DOHH2 (cell line): ENCODE results near the gene ALKBH3.

Experiments
- H3F3A ChIP-seq: fragments of 200-600 bp; sonication (generic), shearing (Covaris generic); 2 replicates; pipeline ENCODE4 v1.6.0; 2016; ENCODE audit warnings: antibody characterized with exemption, mild to moderate bottlenecking; ENCODE audit not compliant: control insufficient read depth, insufficient read depth
- H3K27ac ChIP-seq: fragments of 200-600 bp; sonication (generic); 2 replicates; pipeline ENCODE4 v1.5.1; 2014; ENCODE audit warnings: low read depth, mild to moderate bottlenecking, low read length, moderate library complexity
- H3K27me3 ChIP-seq: fragments of 200-600 bp; sonication (generic); 2 replicates; pipeline ENCODE4 v1.6.1; 2014; ENCODE audit warnings: mild to moderate bottlenecking, low read length, mixed read lengths; ENCODE audit not compliant: control insufficient read depth
- H3K36me3 ChIP-seq: fragments of 200-600 bp; sonication (generic); 2 replicates; pipeline ENCODE4 v1.6.1; 2014; ENCODE audit warnings: mild to moderate bottlenecking, low read length, moderate library complexity, mixed read lengths; ENCODE audit not compliant: control insufficient read depth
- H3K4me1 ChIP-seq: fragments of 200-600 bp; sonication (generic); 2 replicates; pipeline ENCODE4 v1.6.1; 2014; ENCODE audit warnings: mild to moderate bottlenecking, low read length, mixed read lengths; ENCODE audit not compliant: control insufficient read depth
- H3K4me2 ChIP-seq: fragments of 200-600 bp; sonication (generic); 2 replicates; pipeline ENCODE4 v1.6.0; 2014; ENCODE audit warnings: mild to moderate bottlenecking, low read length, moderate library complexity
- H3K4me3 ChIP-seq: fragments of 200-600 bp; sonication (generic); 2 replicates; pipeline ENCODE4 v1.5.1; 2014; ENCODE audit warnings: mild to moderate bottlenecking, low read length, mixed read lengths
- H3K79me2 ChIP-seq: fragments of 200-600 bp; sonication (generic); 2 replicates; pipeline ENCODE4 v1.6.1; 2014; ENCODE audit warnings: mild to moderate bottlenecking, low read length, mixed read lengths; ENCODE audit not compliant: control insufficient read depth
- H3K9me2 ChIP-seq: fragments of 200-600 bp; sonication (generic); replicated peaks from 2 replicates; pipeline ENCODE4 v1.6.1; 2014; ENCODE audit warnings: mild to moderate bottlenecking, low read length, mixed read lengths; ENCODE audit not compliant: control insufficient read depth
- H3K9me3 ChIP-seq: fragments of 200-600 bp; sonication (generic); 2 replicates; pipeline ENCODE4 v1.6.1; 2014; ENCODE audit warnings: antibody characterized with exemption, low read length, mixed read lengths; ENCODE audit not compliant: control insufficient read depth, insufficient read depth
- H4K20me1 ChIP-seq: fragments of 200-600 bp; sonication (generic); 2 replicates; pipeline ENCODE4 v1.6.0; 2014; ENCODE audit warnings: low read depth, mild to moderate bottlenecking, antibody characterized with exemption, low read length, moderate library complexity; ENCODE audit not compliant: control insufficient read depth, insufficient read depth
- EZH2phosphoT487 ChIP-seq: fragments of 200-600 bp; sonication (generic); IDR thresholded peaks from 2 replicates; pipeline ENCODE4 v1.6.1; 2017; ENCODE audit warnings: borderline replicate concordance, mild to moderate bottlenecking, antibody characterized with exemption, low read length, moderate library complexity, mixed read lengths
- TF ChIP-seq, protein P1 (sequence below): fragments of 200-600 bp; sonication (generic); IDR thresholded peaks from one replicate; pipeline ENCODE4 v1.5.1; 2014; ENCODE audit warnings: antibody characterized with exemption, mild to moderate bottlenecking, low read depth, low read length; ENCODE audit not compliant: poor library complexity, severe bottlenecking

The ALKBH3 gene

GRCh38 chr11:43892851-43893250 is 12.2 kb downstream of the ALKBH3 start:
- no peaks in the 10 kb centered on the region for H3K27me3 ChIP-seq
- H3K79me2 ChIP-seq, result no peaks in the 10 kb centered on the region
- no peaks in the 10 kb centered on the region for H3K4me1 ChIP-seq
- H3K4me3 ChIP-seq, result no peak overlapping the region
- no peak overlapping the region for H3K27ac ChIP-seq
- H3K4me2 ChIP-seq, result no peak overlapping the region
- H3K9me3 ChIP-seq, result no peaks in the 10 kb centered on the region
- H3K9me2 ChIP-seq, result no peaks in the 10 kb centered on the region
- H3F3A ChIP-seq, result no peaks in the 10 kb centered on the region
- TF ChIP-seq, protein P1, sequence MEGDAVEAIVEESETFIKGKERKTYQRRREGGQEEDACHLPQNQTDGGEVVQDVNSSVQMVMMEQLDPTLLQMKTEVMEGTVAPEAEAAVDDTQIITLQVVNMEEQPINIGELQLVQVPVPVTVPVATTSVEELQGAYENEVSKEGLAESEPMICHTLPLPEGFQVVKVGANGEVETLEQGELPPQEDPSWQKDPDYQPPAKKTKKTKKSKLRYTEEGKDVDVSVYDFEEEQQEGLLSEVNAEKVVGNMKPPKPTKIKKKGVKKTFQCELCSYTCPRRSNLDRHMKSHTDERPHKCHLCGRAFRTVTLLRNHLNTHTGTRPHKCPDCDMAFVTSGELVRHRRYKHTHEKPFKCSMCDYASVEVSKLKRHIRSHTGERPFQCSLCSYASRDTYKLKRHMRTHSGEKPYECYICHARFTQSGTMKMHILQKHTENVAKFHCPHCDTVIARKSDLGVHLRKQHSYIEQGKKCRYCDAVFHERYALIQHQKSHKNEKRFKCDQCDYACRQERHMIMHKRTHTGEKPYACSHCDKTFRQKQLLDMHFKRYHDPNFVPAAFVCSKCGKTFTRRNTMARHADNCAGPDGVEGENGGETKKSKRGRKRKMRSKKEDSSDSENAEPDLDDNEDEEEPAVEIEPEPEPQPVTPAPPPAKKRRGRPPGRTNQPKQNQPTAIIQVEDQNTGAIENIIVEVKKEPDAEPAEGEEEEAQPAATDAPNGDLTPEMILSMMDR, result no peak
- no peak for TF ChIP-seq EZH2phosphoT487
- peaks cover 21% of the 10 kb centered on the region for H3K36me3 ChIP-seq
- H4K20me1 ChIP-seq, result no peaks in the 10 kb centered on the region

DNA sequence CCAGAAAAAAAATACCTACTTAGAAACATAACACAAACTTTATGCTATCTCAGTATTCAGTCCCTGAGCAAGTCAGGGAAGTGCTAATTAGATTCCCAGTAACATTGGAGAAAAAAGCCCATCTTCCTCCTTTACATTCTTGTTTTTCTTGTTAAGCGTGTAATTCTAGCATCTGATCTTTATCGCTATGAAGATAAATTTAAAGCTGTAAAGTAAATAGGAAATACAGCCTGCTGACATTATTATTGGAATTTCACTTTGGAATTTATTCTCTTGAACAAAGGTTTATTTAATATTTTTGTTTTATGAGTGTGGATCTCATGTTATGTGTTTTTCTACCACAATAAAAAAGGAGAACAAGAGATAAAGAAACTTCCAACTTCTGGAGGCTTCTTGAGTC is 13.9 kb downstream of the ALKBH3 start:
- Histone ChIP-seq H3K4me3 (no peak overlapping the region), H3K27ac (no peak overlapping the region), H3K27me3 (no peaks in the 10 kb centered on the region), H3F3A (no peaks in the 10 kb centered on the region), H3K4me2 (no peak overlapping the region), H3K4me1 (no peaks in the 10 kb centered on the region), H3K79me2 (no peaks in the 10 kb centered on the region), H3K9me3 (no peaks in the 10 kb centered on the region), H4K20me1 (no peaks in the 10 kb centered on the region), H3K36me3 (peaks cover 24% of the 10 kb centered on the region), H3K9me2 (no peaks in the 10 kb centered on the region)
- TF ChIP-seq, protein P1, result no peak
- no peak for TF ChIP-seq EZH2phosphoT487

GRCh38 chr11:43895601-43896000 is 15.0 kb downstream of the ALKBH3 start:
- Histone ChIP-seq H3K4me1 (no peaks in the 10 kb centered on the region), H3F3A (no peaks in the 10 kb centered on the region), H3K9me2 (no peaks in the 10 kb centered on the region), H3K4me2 (no peak overlapping the region), H3K79me2 (no peaks in the 10 kb centered on the region), H3K4me3 (no peak overlapping the region), H4K20me1 (no peaks in the 10 kb centered on the region), H3K27me3 (no peaks in the 10 kb centered on the region), H3K36me3 (peaks cover 19% of the 10 kb centered on the region), H3K9me3 (no peaks in the 10 kb centered on the region), H3K27ac (no peak overlapping the region)
- no peak for TF ChIP-seq EZH2phosphoT487
- TF ChIP-seq, protein P1, result no peak

- Histone ChIP-seq H4K20me1 (no peaks in the 10 kb centered on the region), H3K4me1 (no peaks in the 10 kb centered on the region), H3K4me3 (no peak overlapping the region), H3K27me3 (no peaks in the 10 kb centered on the region), H3K27ac (no peak overlapping the region), H3K79me2 (no peaks in the 10 kb centered on the region), H3K4me2 (no peak overlapping the region), H3K9me3 (no peaks in the 10 kb centered on the region), H3K9me2 (no peaks in the 10 kb centered on the region), H3K36me3 (peaks cover 13% of the 10 kb centered on the region; the same call in 1 of the 2 replicates), H3F3A (no peaks in the 10 kb centered on the region)
- TF ChIP-seq, protein P1, result no peak
- no peak for TF ChIP-seq EZH2phosphoT487
Measured at GRCh38 chr11:43898574-43898973, 17.9 kb downstream of the ALKBH3 start.
